ENCODE results near the gene CDH26. TPM values are rescaled to one million over a fixed set of nuclear protein-coding genes. Genes with fewer than 3 reads are reported as not detected.

The CDH26 gene
- total RNA-seq, 2 donors from 2014 or later: 1.8 TPM

GRCh38 chr20:60003776-60004175 is 45.6 kb downstream of the CDH26 start:
- Mint-ChIP-seq H3K4me1 (ENCODE audit: low read depth in 2 of 2) (peaks cover 0 to 11% of the 10 kb centered on the region in 2 donors), H3K27ac (no peak overlapping the region), H3K9me3 (no peaks in the 10 kb centered on the region), H3K4me3 (no peak overlapping the region), H3K36me3 (no peaks in the 10 kb centered on the region), H3K27me3 (peaks cover 0 to 5% of the 10 kb centered on the region in 2 donors)
- DNase-seq (ENCODE audit: low spot score) (no peak), ATAC-seq (no peak)

- ATAC-seq: no peak
- Mint-ChIP-seq H3K27ac (peak overlapping the region in 1 of 2 donors; percentile 53), H3K27me3 (peaks cover 0 to 4% of the 10 kb centered on the region in 2 donors), H3K9me3 (no peaks in the 10 kb centered on the region), H3K4me3 (no peak overlapping the region), H3K36me3 (no peaks in the 10 kb centered on the region), H3K4me1 (ENCODE audit: low read depth in 2 of 2) (peaks cover 12 to 23% of the 10 kb centered on the region in 2 donors)
- no peak for DNase-seq (ENCODE audit: low spot score)
Measured at GRCh38 chr20:60006261-60006660, 48.0 kb downstream of the CDH26 start.

- Mint-ChIP-seq H3K27ac (no peak overlapping the region), H3K9me3 (no peaks in the 10 kb centered on the region), H3K4me1 (ENCODE audit: low read depth in 2 of 2) (peaks cover 24 to 35% of the 10 kb centered on the region in 2 donors), H3K27me3 (peaks cover 0 to 4% of the 10 kb centered on the region in 2 donors), H3K4me3 (no peak overlapping the region), H3K36me3 (no peaks in the 10 kb centered on the region)
- ATAC-seq (no peak), DNase-seq (ENCODE audit: low spot score) (no peak)
Measured at GRCh38 chr20:60007464-60007863, 49.2 kb downstream of the CDH26 start.

DNA sequence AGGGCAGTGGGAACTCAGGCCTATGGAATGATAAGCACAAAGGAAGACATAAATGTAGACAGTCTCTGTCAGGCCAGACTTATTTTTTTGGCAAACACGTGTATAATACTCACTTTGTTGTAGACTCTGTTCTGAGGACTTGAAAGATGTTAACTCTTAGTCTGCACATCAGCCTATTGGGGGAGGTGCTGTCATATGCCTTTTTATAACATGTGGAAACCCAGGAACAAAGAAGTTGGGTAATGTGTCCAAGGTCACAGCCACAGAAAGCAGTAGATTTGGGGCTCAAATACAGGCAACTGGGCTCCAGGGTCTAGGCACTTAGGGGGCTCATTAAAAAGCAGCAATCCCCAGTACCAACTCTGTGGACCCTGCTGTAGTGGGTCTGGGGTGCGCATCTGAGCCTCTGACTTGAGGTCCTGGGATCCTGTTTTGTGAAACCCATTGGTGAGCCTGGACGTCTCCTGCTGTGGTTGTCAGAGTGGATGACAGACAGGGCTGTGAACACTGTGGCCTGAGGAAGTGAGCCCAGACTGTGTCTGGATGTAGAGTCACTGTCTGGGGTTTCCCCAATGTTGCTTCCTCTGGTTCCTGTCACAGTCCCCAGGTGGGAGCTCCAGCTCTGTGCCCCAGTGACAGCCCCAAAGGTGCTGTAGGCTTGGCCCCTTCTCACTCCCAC is 50.0 kb downstream of the CDH26 start:
- no peaks in the 10 kb centered on the region for H3K36me3 Mint-ChIP-seq
- H3K9me3 Mint-ChIP-seq: no peaks in the 10 kb centered on the region
- H3K27me3 Mint-ChIP-seq: peaks cover 0 to 4% of the 10 kb centered on the region in 2 donors
- H3K4me1 Mint-ChIP-seq (ENCODE audit: low read depth in 2 of 2): peaks cover 24 to 36% of the 10 kb centered on the region in 2 donors
- H3K27ac Mint-ChIP-seq: no peak overlapping the region
- DNase-seq (ENCODE audit: low spot score) (no peak), ATAC-seq (peak; percentile 75 to 76)
- no peak overlapping the region for H3K4me3 Mint-ChIP-seq

GRCh38 chr20:60009318-60009717 is 51.1 kb downstream of the CDH26 start:
- no peaks in the 10 kb centered on the region for H3K36me3 Mint-ChIP-seq
- H3K4me3 Mint-ChIP-seq: no peak overlapping the region
- DNase-seq (ENCODE audit: low spot score): no peak
- H3K4me1 Mint-ChIP-seq (ENCODE audit: low read depth in 2 of 2): peaks cover 24 to 36% of the 10 kb centered on the region in 2 donors
- H3K27ac Mint-ChIP-seq: no peak overlapping the region
- peaks cover 0 to 4% of the 10 kb centered on the region in 2 donors for H3K27me3 Mint-ChIP-seq
- ATAC-seq: no peak
- no peaks in the 10 kb centered on the region for H3K9me3 Mint-ChIP-seq

DNA sequence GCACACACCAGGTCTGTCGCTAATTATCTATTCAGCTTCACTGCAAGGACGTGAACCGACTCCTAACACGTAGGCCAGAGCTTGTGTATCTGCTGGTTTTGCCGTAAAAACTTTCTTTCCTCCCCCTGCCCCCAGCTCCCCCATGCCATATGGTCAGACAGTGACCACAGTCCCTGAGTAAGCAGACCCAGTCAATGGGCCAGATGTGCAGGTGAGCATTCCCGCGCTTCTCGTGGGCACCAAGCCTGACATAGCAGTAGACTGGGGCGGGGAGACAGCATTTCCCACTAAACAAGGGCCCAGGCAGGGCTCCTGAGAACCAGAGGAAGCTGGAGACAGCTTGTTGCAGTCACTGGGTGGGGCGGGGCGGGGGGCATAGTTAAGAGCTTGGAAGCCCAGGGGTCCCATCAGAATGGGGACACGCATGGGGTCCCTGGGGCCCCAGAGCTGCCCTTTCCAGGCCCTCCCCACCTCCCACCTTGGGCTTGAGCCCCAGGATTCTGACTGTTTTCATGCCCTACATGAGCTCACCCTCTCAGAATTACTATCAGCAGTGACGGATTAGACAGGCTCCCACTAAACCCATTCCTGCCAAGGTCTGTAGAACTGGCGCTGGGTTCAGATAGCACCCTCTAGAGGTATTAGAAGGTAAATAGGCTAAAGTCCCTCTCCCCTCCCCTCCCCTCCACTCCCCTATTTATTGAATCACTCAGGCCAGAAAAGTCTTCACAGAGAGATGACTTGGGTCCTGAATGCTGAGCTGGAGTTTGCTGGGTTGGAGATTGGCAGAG is 51.8 kb downstream of the CDH26 start:
- H3K4me1 Mint-ChIP-seq (ENCODE audit: low read depth in 2 of 2): peaks cover 24 to 36% of the 10 kb centered on the region in 2 donors
- peak overlapping the region; percentile 64 to 87 for H3K27ac Mint-ChIP-seq
- DNase-seq (ENCODE audit: low spot score) (no peak), ATAC-seq (no peak)
- H3K4me3 Mint-ChIP-seq: peak overlapping the region; percentile 77
- H3K9me3 Mint-ChIP-seq: no peaks in the 10 kb centered on the region
- peaks cover 0 to 4% of the 10 kb centered on the region in 2 donors for H3K27me3 Mint-ChIP-seq
- H3K36me3 Mint-ChIP-seq: no peaks in the 10 kb centered on the region

- H3K9me3 Mint-ChIP-seq: no peaks in the 10 kb centered on the region
- H3K27ac Mint-ChIP-seq: peak overlapping the region; percentile 64 to 87
- peaks cover 24 to 36% of the 10 kb centered on the region in 2 donors for H3K4me1 Mint-ChIP-seq (ENCODE audit: low read depth in 2 of 2)
- H3K4me3 Mint-ChIP-seq: peak overlapping the region; percentile 77
- peaks cover 3 to 4% of the 10 kb centered on the region in 2 donors for H3K27me3 Mint-ChIP-seq
- H3K36me3 Mint-ChIP-seq: peaks cover 4% of the 10 kb centered on the region
- ATAC-seq (peak; percentile 63 to 73), DNase-seq (ENCODE audit: low spot score) (no peak)
Measured at GRCh38 chr20:60010689-60011458, 52.7 kb downstream of the CDH26 start.

DNA sequence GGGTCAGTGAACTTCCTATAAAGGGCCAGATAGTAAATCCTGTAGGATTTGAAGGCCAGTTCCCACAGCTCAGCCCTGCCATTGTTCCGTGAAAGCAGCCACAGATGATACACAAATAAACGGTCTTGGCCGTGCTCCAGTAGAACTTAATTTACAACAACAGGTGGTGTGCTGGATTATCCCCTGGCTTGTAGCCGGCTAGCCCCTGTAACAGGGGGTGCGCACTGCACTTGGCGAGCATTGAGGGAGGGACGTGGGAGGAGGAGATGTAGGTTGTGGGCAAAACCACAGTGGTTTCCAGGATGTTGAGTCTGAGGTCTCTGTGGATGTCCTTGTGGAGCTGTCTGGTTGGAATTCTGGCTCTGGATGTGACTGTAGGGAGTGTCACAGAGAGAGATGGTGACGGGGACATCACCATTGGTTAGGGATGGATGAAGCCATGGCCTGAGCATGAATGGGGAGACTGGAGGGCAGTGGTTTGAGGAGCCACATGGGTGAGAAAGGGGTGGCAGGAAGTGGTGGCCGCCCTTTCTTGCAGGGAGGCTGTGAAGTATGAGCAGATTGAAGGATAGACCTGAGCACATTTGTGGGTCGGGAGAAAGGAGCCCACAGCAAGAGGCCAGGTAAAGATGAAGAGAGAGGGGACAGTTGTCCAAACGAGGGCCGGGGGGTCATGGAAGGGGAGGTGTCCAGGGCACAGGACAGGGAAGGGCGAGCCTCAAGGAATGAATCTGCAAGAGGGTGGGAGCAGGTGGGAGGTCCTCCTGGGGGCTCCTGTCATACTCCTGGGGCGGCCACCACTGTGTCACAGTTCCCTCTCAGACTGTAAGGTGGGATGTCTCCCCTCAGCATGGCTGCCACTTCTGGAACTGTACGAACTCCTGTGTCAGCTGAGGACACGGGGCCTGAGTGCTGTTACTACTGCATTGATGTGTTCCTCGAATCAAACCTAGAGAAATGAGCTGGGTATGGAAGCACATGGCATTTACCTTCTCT is 53.6 kb downstream of the CDH26 start:
- ATAC-seq: peak; percentile 70 to 76
- Mint-ChIP-seq H3K4me1 (ENCODE audit: low read depth in 2 of 2) (peaks cover 24 to 36% of the 10 kb centered on the region in 2 donors), H3K27ac (peak overlapping the region; percentile 64 to 87), H3K27me3 (peaks cover 0 to 8% of the 10 kb centered on the region in 2 donors), H3K4me3 (peak overlapping the region; percentile 77), H3K36me3 (peaks cover 13% of the 10 kb centered on the region), H3K9me3 (no peaks in the 10 kb centered on the region)
- DNase-seq (ENCODE audit: low spot score): no peak

DNA sequence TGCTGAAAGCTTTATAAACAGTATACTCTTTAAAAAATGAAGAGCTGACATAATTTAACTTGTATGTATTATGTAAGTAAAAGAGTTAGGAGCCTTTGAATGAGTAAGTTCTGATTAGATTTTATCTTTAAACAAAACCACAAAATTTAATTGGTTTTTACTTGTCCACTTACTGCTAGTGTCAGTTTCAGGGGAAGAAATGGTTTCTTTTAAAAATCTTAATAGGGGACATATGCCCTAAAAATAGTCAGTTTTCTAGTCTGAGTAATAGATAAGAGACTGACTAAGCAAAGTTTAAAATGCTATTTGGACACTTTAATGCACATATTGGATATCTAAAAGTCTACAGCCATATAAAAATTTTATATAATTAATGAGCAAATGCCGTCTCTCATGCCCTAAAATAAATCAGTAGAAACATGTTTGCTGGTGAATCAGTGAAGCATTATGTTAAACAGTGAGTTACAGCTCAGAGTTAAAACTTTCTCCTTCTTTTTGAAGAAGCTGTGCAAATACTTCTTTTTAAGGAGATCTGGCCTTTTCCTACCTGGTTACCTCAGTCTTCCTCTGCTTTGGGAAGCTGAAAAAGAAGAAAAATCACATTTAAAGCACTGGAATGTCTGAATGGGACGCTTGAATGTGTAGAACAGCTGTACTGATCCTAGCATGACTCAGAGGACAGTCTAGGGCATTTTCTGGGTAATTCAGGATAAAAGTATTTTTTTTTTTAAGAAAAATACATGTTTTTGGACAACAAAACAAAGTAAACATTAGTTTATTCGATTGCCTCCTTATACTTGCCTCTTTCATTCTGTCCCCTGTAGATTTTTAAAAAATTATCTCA is 55.3 kb downstream of the CDH26 start:
- H3K27ac Mint-ChIP-seq: no peak overlapping the region
- H3K27me3 Mint-ChIP-seq: peaks cover 2 to 20% of the 10 kb centered on the region in 2 donors
- H3K4me1 Mint-ChIP-seq (ENCODE audit: low read depth in 2 of 2): peaks cover 24 to 27% of the 10 kb centered on the region in 2 donors
- no peak for ATAC-seq
- H3K9me3 Mint-ChIP-seq: no peaks in the 10 kb centered on the region
- peaks cover 18% of the 10 kb centered on the region for H3K36me3 Mint-ChIP-seq
- DNase-seq (ENCODE audit: low spot score): no peak
- H3K4me3 Mint-ChIP-seq: no peak overlapping the region

GRCh38 chr20:60016406-60016805 is 58.2 kb downstream of the CDH26 start:
- Mint-ChIP-seq H3K27me3 (peaks cover 2 to 22% of the 10 kb centered on the region in 2 donors), H3K27ac (no peak overlapping the region), H3K4me3 (no peak overlapping the region), H3K4me1 (ENCODE audit: low read depth in 2 of 2) (peaks cover 11 to 15% of the 10 kb centered on the region in 2 donors), H3K9me3 (no peaks in the 10 kb centered on the region), H3K36me3 (peaks cover 30% of the 10 kb centered on the region)
- DNase-seq (ENCODE audit: low spot score): no peak
- ATAC-seq: no peak

DNA sequence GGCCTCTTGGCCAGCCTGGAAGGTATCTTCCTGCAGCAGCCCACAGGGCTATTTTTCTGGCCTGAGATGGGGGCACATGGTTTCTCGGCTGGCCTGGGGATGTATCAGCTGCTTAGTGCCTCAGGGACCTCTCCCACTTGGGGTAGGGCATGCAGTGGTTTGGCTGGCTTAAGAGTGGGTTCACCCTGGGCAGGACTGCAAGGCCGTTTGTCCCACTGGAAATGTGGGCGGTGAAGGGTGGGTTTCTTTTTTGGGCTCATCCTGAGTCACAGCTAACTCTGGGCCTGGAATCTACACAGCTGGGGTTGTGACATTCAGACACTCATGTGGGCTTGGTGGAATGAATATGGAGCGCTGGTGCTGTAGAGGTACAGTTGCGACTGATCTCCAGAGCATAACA is 62.0 kb downstream of the CDH26 start:
- Mint-ChIP-seq H3K27ac (no peak overlapping the region), H3K27me3 (peaks cover 4 to 22% of the 10 kb centered on the region in 2 donors), H3K4me1 (ENCODE audit: low read depth in 2 of 2) (peaks cover 3 to 4% of the 10 kb centered on the region in 2 donors), H3K36me3 (peaks cover 30% of the 10 kb centered on the region), H3K4me3 (no peak overlapping the region), H3K9me3 (no peaks in the 10 kb centered on the region)
- DNase-seq (ENCODE audit: low spot score): no peak
- ATAC-seq: no peak

GRCh38 chr20:60021104-60021503 is 62.9 kb downstream of the CDH26 start:
- Mint-ChIP-seq H3K9me3 (no peaks in the 10 kb centered on the region), H3K4me1 (ENCODE audit: low read depth in 2 of 2) (peaks cover 3 to 4% of the 10 kb centered on the region in 2 donors), H3K4me3 (no peak overlapping the region), H3K27ac (no peak overlapping the region), H3K36me3 (peaks cover 23% of the 10 kb centered on the region), H3K27me3 (peaks cover 5 to 16% of the 10 kb centered on the region in 2 donors)
- DNase-seq (ENCODE audit: low spot score) (no peak), ATAC-seq (no peak)

Data from natural killer cell treated with Interleukin-12 subunit alpha and Interleukin-12 subunit beta and Interleukin-15 and Interleukin-18, amount 100 ng/mL, for 72 hours (primary cell).